Measurements from ENCODE around the gene MTCH2.
"Not testable (repeated sequence)": the region's sequence is repeated elsewhere in the genome, so short reads cannot be mapped to it uniquely, and the experiment has no call there.

Gene MTCH2

DNA sequence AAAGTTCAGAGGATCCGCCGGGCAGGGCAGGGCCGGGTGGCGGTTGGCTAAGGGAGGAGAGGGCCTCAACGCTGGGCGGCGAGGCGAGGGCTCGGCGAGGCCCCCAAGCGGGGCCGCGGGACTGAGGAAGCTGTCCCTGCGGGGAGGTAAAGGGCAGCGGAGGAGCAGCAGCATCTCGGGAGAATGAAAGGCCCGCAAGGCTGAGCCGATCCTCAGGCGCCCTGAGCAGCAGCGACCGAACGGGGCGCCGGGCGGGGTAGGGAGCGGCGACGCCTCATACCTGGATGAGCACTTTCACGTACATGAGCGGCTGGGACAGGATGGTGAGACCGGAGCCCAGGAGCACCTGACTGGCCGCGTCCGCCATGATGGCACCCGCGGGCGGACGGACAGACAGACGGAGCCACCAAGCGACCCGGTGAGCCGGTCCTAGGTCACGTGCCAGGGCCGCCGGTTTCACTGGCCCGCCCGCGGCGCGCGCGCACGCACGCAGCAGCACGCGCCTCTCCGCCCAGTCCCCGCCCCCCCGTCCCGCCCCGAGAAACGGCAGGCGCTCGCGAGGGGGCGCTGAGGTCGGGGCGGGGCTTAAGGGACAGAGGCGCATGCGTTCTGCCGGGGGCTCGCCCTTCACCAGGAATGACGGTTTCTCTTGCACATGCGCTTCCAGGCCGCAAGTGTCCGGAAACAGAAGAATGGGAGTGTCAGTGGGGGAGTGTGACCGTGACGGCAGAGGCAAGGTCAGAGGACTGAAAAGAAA, at the start of gene MTCH2:
Gene MTCH2 (minus strand): TSS at position 461 of the 757 bp plus-strand sequence. CDS start 94 bp downstream, at position 367.
- Mint-ChIP-seq H3K4me3 (peak within 1 kb of the TSS; percentile 99), H3K36me3 (peaks cover 3% of the 10 kb centered on the region), H3K4me1 (ENCODE audit: low read depth) (peaks cover 27% of the 10 kb centered on the region), H3K9me3 (ENCODE audit: low read depth) (no peaks in the 10 kb centered on the region), H3K27me3 (no peaks in the 10 kb centered on the region), H3K27ac (peak within 1 kb of the TSS; percentile 96)

DNA sequence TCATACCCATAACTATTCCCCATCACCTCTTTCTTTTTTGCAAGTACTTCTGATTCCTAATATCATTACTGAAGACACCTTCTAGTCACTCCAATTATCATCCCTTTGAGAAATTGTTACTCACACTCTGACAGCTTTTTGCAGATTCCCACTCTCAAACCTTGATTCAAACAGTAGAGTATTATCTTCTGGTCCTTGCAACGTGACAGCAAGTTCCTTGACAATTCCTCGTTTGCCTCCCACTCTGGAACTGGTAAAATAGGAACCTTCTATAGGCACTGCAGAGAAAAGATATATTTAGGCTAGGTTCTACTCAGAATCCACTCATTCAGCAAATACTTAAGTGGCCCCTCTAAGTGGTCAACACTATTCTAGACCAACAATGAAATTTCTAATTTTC, 49.6 kb upstream of the MTCH2 start:
- Mint-ChIP-seq H3K4me3 (no peak overlapping the region), H3K9me3 (ENCODE audit: low read depth) (no peaks in the 10 kb centered on the region), H3K27me3 (no peaks in the 10 kb centered on the region), H3K36me3 (peaks cover 4% of the 10 kb centered on the region), H3K4me1 (ENCODE audit: low read depth) (peaks cover 10% of the 10 kb centered on the region), H3K27ac (no peak overlapping the region)

DNA sequence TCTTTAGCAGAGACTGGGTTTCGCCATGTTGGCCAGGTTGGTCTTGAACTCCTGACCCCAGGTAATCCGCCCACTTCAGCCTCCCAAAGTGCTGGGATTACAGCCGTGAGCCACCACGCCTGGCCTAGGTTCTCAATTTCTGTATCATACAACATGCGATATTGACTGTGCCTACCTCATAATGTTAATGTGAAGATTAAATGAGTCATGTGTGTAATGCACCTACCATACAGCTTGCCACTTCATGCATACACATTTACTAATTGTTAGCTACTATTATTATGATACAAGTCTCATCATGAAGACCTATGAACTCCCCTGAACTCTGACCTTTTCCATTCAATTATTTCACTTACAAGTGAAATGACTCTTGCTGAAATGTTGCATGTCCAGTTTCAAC, 47.1 kb upstream of the MTCH2 start:
- Mint-ChIP-seq H3K4me3 (no peak overlapping the region), H3K9me3 (ENCODE audit: low read depth) (no peaks in the 10 kb centered on the region), H3K27me3 (no peaks in the 10 kb centered on the region), H3K27ac (no peak overlapping the region), H3K36me3 (peaks cover 4% of the 10 kb centered on the region), H3K4me1 (ENCODE audit: low read depth) (peaks cover 10% of the 10 kb centered on the region)

DNA sequence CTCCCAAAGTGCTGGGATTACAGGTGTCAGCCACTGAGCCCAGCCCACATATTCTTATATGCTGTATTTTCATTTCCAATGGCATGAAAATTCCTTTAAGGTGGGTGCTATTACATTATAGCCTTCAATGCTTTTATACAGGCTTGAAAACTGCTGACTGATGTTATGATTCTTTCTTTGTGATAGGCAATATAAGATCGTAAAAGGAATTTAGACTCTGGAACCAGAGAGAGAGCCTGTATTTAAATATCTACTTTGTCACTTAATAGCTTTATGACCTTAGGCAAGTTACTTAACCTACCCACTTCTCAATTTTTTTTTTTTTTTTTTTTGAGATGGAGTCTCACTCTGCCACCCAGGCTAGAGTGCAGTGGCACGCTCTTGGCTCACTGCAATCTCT, 46.6 kb upstream of the MTCH2 start:
- no peak overlapping the region for H3K4me3 Mint-ChIP-seq
- no peak overlapping the region for H3K27ac Mint-ChIP-seq
- peaks cover 4% of the 10 kb centered on the region for H3K36me3 Mint-ChIP-seq
- H3K27me3 Mint-ChIP-seq: no peaks in the 10 kb centered on the region
- peaks cover 10% of the 10 kb centered on the region for H3K4me1 Mint-ChIP-seq (ENCODE audit: low read depth)
- no peaks in the 10 kb centered on the region for H3K9me3 Mint-ChIP-seq (ENCODE audit: low read depth)

DNA sequence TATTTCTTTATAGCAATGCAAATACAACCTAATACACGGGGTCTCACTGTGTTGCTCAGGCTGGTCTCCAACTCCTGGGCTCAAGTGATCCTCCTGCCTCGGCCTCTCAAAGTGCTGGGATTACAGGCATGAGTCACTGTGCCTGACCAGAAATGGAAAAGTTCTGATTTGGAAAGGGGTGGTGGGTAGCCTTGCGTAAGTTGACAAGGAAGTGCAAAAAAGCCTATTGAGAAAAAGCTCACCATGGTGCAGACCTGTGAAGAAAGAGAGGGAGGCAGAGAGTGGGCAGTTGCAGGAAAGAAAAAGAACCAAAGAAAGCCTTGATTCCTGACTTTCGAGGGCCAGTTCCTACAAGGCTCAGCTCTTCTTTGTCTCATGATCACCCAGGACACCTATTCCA, 45.8 kb upstream of the MTCH2 start:
- H3K9me3 Mint-ChIP-seq (ENCODE audit: low read depth): no peaks in the 10 kb centered on the region
- H3K27me3 Mint-ChIP-seq: no peaks in the 10 kb centered on the region
- no peak overlapping the region for H3K4me3 Mint-ChIP-seq
- peaks cover 9% of the 10 kb centered on the region for H3K4me1 Mint-ChIP-seq (ENCODE audit: low read depth)
- H3K27ac Mint-ChIP-seq: no peak overlapping the region
- peaks cover 4% of the 10 kb centered on the region for H3K36me3 Mint-ChIP-seq

DNA sequence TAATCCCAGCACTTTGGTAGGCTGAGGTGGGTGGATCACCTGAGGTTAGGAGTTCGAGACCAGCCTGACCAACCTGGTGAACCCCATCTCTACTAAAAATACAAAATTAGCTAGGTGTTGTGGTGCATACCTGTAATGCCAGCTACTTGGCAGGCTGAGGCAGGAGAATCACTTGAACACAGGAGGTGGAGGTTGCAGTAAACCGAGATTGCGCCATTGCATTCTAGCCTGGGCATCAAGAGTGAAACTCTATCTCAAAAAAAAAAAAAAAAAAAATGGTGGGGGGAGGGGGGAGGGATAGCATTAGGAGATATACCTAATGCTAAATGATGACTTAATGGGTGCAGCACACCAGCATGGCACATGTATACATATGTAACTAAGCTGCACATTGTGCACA, 44.3 kb upstream of the MTCH2 start:
- H3K27ac Mint-ChIP-seq; H3K27me3 Mint-ChIP-seq; H3K4me3 Mint-ChIP-seq; H3K4me1 Mint-ChIP-seq (ENCODE audit: low read depth); H3K36me3 Mint-ChIP-seq; H3K9me3 Mint-ChIP-seq (ENCODE audit: low read depth): not testable (repeated sequence)

DNA sequence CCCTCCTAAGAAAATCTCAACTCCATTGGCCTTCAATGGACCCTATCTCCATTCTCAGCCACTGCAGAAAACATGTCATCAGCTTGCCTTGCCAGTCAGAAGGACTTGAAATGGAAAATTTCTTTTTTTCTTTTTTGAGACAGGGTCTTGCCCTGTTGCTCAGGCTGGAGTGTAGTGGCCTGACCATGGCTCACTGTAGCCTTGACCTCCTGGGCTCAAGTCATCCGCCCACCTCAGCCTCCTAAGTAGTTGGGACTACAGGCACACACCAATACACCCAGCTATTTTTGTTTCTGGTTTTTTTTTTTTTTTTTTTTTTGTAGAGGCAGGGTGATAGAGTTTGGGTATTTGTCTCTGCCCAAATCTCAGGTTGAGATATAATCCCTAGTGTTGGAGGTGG, 43.8 kb upstream of the MTCH2 start:
- H3K27ac Mint-ChIP-seq: no peak overlapping the region
- H3K4me3 Mint-ChIP-seq: no peak overlapping the region
- no peaks in the 10 kb centered on the region for H3K27me3 Mint-ChIP-seq
- no peaks in the 10 kb centered on the region for H3K4me1 Mint-ChIP-seq (ENCODE audit: low read depth)
- H3K36me3 Mint-ChIP-seq: peaks cover 4% of the 10 kb centered on the region
- H3K9me3 Mint-ChIP-seq (ENCODE audit: low read depth): no peaks in the 10 kb centered on the region

DNA sequence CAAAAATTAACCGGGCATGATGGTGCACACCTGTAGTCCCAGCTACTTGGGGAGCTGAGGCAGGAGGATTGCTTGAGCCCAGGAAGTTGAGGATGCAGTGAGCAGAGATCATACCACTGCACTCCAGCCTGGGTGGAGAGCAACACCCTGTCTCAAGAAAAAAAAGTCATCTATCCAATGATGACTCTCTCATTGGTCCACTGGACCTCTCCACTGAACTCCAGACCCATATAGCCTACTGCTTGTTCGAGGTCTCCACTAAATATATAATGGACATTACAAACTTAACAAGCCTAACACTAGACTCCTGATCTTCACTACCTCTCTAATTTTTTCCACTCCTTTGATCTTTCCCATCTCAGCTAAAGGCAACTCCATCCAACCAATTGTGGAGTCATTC, 33.5 kb upstream of the MTCH2 start:
- no peaks in the 10 kb centered on the region for H3K27me3 Mint-ChIP-seq
- H3K4me3 Mint-ChIP-seq: no peak overlapping the region
- no peaks in the 10 kb centered on the region for H3K36me3 Mint-ChIP-seq
- H3K27ac Mint-ChIP-seq: no peak overlapping the region
- no peaks in the 10 kb centered on the region for H3K9me3 Mint-ChIP-seq (ENCODE audit: low read depth)
- H3K4me1 Mint-ChIP-seq (ENCODE audit: low read depth): no peaks in the 10 kb centered on the region

DNA sequence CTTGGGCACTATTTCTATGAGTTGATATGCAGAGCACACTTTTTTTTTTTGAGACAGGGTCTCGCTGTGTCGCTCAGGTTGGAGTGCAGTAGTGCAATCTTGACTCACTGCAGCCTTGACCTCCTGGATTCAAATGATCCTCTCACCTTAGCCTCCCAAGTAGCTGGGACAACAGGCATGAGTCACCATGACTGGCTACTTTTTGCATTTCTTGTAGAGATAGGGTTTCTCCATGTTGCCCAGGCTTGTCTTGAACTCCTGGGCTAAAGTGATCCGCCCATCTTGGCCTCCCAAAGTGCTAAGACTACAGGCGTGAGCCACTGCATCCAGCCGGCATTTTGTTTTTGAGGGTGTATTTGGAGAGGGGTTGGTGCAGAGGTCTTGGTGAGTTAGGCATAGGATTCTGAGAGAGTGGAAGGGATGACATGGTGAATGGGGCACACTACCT, 29.9 kb upstream of the MTCH2 start:
- no peaks in the 10 kb centered on the region for H3K9me3 Mint-ChIP-seq (ENCODE audit: low read depth)
- H3K4me1 Mint-ChIP-seq (ENCODE audit: low read depth): no peaks in the 10 kb centered on the region
- H3K36me3 Mint-ChIP-seq: no peaks in the 10 kb centered on the region
- H3K27me3 Mint-ChIP-seq: no peaks in the 10 kb centered on the region
- no peak overlapping the region for H3K4me3 Mint-ChIP-seq
- H3K27ac Mint-ChIP-seq: no peak overlapping the region

DNA sequence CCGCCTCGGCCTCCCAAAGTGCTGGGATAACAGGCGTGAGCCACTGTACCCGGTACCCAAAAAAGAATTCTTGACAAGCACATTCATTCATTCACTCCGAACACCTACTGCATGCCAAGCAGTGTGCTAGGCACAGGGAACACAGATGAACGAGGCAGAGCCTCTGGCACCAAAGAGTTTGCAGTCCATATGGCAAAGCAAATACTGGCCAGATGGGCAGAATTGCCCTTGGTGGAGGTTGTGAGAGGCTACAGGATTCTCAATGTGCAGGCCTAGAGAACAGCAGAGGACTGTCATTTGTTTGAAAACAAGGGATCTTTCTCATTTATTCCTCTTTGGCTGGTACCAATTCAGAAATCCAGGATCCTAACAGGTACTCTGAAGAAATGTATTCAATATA, 27.5 kb upstream of the MTCH2 start:
- Mint-ChIP-seq H3K27me3 (no peaks in the 10 kb centered on the region), H3K4me1 (ENCODE audit: low read depth) (no peaks in the 10 kb centered on the region)

DNA sequence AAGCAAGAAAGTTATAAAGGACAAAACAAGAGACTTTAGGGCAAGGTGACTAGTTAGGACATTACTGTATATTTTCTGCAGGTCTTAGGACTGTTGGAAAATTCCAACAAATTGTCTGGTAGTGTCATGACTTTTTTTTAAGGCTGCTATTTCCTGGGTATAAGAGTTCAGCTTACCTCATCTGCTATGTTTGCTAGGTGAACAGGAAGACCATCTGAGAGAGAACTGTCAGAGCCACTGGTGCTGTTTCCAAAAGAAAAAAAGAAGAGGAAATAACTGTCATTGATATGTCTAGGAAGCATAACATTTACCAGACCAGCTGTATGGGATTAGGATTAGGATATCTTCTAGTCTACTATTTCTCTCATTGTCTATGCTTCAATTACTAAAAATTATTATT, 26.3 kb upstream of the MTCH2 start:
- H3K36me3 Mint-ChIP-seq: no peaks in the 10 kb centered on the region
- no peaks in the 10 kb centered on the region for H3K4me1 Mint-ChIP-seq (ENCODE audit: low read depth)
- no peaks in the 10 kb centered on the region for H3K9me3 Mint-ChIP-seq (ENCODE audit: low read depth)
- no peak overlapping the region for H3K4me3 Mint-ChIP-seq
- H3K27ac Mint-ChIP-seq: no peak overlapping the region
- no peaks in the 10 kb centered on the region for H3K27me3 Mint-ChIP-seq

More for the DNA sequence above, 27.5 kb upstream of the MTCH2 start:
- Mint-ChIP-seq H3K36me3 (no peaks in the 10 kb centered on the region), H3K27ac (no peak overlapping the region), H3K9me3 (ENCODE audit: low read depth) (no peaks in the 10 kb centered on the region), H3K4me3 (no peak overlapping the region)

DNA sequence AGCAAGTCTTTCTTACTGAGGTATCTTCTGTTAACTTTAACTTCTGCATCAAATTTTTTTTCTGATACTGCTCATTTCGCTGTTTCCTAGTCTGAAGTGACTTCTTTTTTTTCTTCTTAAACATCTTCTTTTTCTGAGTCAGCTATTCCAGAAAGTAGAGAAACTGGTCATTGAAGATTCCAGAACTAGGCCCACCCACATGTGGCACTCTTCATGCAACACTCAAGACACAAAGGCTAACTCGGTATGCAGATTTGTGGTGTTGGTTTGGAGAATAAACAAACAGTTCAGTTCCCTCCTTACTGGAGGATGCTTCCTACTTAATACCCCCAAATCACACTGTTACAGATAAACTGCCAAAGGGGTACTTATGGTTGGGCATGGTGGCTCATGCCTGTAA, 25.2 kb upstream of the MTCH2 start:
- Mint-ChIP-seq H3K4me3 (no peak overlapping the region), H3K27ac (no peak overlapping the region), H3K9me3 (ENCODE audit: low read depth) (no peaks in the 10 kb centered on the region), H3K27me3 (no peaks in the 10 kb centered on the region), H3K36me3 (no peaks in the 10 kb centered on the region), H3K4me1 (ENCODE audit: low read depth) (peaks cover 6% of the 10 kb centered on the region)

DNA sequence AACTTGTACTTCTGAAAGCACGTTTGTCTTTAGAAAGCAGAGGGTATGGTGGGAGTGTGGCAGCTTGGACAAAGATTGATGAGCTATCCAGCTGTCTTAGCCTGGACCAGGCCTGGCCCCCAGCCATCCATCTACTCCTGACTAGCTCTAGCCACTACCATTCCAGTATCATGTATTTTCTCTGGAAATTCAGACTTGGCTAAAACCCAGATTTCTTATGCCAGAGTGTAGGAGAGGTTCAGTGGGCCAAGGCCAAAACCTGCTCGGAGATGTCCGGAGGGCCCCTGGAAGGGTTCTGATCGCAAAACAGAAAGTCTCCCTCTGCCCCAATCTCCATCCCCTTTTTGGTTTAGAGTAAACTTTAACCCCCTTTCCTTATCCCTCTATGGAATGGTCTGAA, 24.8 kb upstream of the MTCH2 start:
- H3K9me3 Mint-ChIP-seq (ENCODE audit: low read depth): no peaks in the 10 kb centered on the region
- no peaks in the 10 kb centered on the region for H3K36me3 Mint-ChIP-seq
- no peaks in the 10 kb centered on the region for H3K27me3 Mint-ChIP-seq
- H3K4me1 Mint-ChIP-seq (ENCODE audit: low read depth): peaks cover 6% of the 10 kb centered on the region
- no peak overlapping the region for H3K27ac Mint-ChIP-seq
- no peak overlapping the region for H3K4me3 Mint-ChIP-seq

DNA sequence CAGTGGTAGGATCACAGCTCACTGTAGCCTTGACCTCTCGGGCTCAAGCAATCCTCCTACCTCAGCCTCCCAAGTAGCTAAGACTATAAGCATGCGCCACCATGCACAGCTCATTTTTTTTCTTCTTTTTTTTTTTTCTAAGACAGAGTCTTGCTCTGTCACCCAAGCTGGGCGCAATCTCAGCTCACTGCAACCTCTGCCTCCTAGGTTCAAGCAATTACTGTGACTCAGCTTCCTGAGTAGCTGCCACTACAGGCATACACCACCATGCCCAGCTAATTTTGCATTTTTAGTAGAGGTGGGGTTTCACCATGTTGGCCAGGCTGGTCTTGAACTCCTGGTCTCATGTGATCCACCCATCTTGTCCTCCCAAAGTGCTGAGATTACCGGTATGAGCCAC, 22.6 kb upstream of the MTCH2 start:
- H3K27ac Mint-ChIP-seq; H3K9me3 Mint-ChIP-seq (ENCODE audit: low read depth); H3K4me1 Mint-ChIP-seq (ENCODE audit: low read depth); H3K4me3 Mint-ChIP-seq; H3K27me3 Mint-ChIP-seq; H3K36me3 Mint-ChIP-seq: not testable (repeated sequence)

DNA sequence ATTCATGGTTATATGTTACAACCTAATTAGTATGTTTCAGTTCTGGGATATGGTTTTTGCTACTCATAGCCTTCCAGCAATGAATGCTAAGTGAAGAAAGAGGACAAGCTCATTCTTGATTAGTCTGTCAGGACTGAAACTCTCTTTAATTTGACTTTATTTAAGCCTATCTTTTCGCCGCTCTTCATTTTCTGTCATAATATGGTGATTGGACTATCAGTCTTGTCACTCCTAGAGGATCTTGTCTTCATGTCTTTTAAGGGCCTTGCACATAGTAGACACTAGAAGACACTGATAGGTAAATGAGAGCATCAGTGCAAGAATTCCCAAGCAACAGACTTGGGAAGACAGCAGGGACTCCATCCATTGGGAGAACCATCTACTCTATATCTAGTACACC, 18.9 kb upstream of the MTCH2 start:
- Mint-ChIP-seq H3K9me3 (ENCODE audit: low read depth) (no peaks in the 10 kb centered on the region), H3K4me3 (no peak overlapping the region), H3K4me1 (ENCODE audit: low read depth) (peaks cover 6% of the 10 kb centered on the region), H3K36me3 (no peaks in the 10 kb centered on the region), H3K27me3 (no peaks in the 10 kb centered on the region), H3K27ac (no peak overlapping the region)

DNA sequence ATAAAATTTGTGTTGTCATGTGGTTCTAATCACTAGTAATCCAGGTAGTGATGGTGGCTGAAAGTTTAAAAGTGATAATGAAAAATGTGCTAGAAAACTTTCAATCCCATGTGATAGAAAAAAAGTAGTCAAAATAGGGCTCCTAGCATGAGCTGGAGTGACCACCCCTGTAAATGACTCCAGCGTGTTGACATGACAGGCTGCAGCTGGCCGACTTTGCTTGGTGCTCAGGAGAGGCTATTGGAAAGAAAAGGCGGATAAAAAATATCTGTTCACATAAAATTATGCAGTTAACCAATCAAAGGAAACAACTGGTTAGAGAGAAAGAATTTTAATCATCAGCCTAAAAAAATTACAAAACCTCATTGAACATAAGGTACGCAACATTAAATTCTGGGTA, 16.9 kb upstream of the MTCH2 start:
- H3K27me3 Mint-ChIP-seq: no peaks in the 10 kb centered on the region
- H3K4me1 Mint-ChIP-seq (ENCODE audit: low read depth): peaks cover 6% of the 10 kb centered on the region
- H3K27ac Mint-ChIP-seq: no peak overlapping the region
- no peak overlapping the region for H3K4me3 Mint-ChIP-seq
- H3K9me3 Mint-ChIP-seq (ENCODE audit: low read depth): no peaks in the 10 kb centered on the region
- no peaks in the 10 kb centered on the region for H3K36me3 Mint-ChIP-seq

Measured in activated naive CD8-positive, alpha-beta T cell (primary cell).